Stimulated activated CD4-positive, alpha-beta T cell treated with anti-CD3 and anti-CD28 coated beads, Interleukin-15, amount 100 ng/mL, for 48 hours (primary cell): Measurements from ENCODE around the gene NDC1.
"Not testable (repeated sequence)": the region's sequence is repeated elsewhere in the genome, so short reads cannot be mapped to it uniquely, and the experiment has no call there.

ENCODE experiments used
- DNase-seq, 2 donors: peaks; one replicate each; pipeline ENCODE4 v3.0.0-alpha.2; 2020; ENCODE audit warnings: low read depth in 2 of 2

Gene NDC1

DNA sequence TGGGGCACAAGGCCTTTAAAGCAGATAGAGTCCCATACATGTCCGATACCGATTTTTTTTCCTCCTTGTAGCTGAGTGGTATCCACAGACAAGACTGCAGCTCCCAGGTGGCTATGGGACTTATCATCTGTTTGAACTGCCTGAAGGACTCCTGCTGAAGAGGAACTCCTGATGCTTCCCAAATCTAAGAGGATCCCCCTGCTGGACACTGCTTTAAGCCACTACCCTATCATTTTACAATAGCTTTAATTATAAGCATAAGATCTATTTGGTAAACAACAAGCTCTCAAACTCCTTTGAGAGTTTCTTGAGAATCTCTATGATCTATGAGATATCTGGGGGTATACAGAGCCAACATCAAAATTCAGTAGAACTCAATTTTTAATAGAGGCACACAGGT is 11.7 kb downstream of the NDC1 start:
- no peak for DNase-seq

GRCh38 chr1:53825306-53825705 is 12.8 kb downstream of the NDC1 start:
- no peak for DNase-seq

DNA sequence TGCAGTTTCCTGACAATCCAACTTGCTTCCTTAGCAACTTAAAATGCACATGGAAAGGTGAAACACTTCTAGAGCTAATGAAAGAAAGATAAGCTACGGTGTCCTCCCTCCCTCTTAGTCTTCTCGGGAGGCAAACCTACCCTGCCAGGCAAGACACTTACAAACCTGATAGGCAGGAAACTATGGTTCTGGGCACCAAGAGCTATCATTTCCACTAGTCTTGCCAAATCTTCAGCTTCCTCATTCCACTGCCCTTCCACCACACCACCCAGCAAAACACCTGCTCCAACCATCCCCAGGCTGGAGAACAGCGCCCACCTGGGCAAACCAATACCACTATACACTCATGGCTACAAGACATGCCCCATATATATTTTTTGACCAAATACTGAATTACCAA is 15.2 kb downstream of the NDC1 start:
- no peak for DNase-seq

DNA sequence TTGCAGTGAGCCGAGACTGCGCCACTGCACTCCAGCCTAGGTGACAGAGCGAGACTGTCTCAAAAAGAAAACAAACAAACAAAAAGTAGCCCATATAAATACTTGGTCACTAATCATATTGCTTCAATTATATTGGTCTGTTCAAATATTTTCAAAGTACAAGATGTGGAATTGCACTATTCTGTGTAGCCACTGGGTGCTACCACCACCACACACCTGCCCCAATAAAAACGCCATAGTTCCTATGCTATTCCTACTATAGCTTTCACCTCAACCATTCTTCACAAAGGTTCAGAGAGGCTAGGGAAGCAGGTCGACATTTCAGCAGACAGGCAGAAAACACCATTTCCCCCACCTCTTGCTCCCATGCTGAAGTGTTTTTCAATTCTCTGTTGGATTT is 16.7 kb downstream of the NDC1 start:
- DNase-seq: no peak

- no peak for DNase-seq
These were observed 18.7 kb downstream of the NDC1 start for GRCh38 chr1:53819387-53819786.

- not testable (repeated sequence) for DNase-seq
These were observed 21.5 kb downstream of the NDC1 start for GRCh38 chr1:53816584-53816983.

DNA sequence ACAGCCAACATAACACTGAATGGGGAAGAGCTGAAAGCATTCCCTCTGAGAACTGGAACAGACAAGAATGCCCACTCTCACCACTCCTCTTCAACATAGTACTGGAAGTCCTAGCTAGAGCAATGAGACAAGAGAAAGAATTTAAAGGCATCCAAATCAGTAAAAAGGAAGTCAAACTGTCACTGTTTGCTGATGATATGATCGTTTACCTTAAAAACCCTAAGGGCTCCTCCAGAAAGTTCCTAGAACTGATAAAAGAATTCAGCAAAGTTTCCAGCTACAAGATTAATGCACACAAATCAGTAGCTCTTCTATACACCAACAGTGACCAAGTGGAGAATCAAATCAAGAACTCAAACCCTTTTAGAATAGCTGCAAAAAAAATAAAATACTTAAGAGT is 22.6 kb downstream of the NDC1 start:
- not testable (repeated sequence) for DNase-seq

GRCh38 chr1:53811414-53811851 is 26.7 kb downstream of the NDC1 start:
- no peak for DNase-seq

DNA sequence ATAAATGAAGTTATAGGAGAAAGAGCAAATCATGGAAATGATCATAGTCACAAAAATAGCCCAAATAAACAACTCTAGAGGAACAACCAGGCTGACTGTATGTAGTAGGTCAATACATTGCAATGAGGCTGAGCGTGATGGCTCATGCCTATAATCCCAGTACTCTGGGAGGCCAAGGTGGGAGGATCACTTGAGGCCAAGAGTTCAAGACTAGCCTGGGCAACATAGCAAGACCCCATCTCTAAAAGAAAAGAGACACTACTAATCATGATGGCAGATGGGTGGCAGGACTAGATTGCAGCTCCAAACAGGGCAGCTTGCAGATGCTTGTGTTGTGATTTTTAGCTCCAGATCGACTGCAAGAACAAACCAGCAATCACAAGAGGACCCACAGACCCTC is 27.6 kb downstream of the NDC1 start:
- DNase-seq: no peak

DNA sequence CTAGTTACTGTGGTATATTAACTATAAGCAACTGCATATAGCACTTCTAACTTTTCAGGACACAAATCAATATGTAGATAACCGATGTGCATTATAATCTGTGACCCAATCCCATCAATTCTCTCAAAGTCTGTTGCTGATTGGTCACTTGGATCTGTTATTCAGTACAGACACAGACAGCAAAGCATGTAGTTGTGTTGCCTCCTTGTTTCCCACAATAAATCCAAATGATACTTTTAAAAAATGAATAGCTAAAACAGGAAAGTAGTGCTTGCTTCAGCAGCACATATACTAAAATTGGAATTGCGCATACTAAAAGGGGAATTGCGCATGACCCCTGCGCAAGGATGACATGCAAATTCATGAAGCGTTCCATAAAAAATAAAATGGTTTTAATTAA is 28.1 kb downstream of the NDC1 start:
- DNase-seq: no peak

DNA sequence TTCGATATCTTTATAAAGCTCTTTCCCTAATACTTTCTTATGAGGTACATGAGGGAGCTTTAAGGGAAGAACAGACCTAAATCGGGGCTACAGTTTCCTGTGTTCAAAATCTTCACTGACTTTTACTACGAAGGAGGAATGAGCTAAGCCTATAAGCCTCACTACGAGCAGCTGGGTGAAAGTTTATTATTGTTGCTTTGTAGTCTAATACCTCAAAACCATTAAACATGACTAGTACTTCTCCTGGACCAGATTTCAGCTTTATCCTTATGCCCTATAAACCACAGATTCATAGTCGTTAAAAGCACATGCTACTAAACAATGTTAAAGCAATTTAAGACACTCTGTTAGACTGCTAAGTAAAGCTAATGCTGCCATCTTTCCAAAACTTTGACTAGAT is 30.2 kb downstream of the NDC1 start:
- no peak for DNase-seq

DNA sequence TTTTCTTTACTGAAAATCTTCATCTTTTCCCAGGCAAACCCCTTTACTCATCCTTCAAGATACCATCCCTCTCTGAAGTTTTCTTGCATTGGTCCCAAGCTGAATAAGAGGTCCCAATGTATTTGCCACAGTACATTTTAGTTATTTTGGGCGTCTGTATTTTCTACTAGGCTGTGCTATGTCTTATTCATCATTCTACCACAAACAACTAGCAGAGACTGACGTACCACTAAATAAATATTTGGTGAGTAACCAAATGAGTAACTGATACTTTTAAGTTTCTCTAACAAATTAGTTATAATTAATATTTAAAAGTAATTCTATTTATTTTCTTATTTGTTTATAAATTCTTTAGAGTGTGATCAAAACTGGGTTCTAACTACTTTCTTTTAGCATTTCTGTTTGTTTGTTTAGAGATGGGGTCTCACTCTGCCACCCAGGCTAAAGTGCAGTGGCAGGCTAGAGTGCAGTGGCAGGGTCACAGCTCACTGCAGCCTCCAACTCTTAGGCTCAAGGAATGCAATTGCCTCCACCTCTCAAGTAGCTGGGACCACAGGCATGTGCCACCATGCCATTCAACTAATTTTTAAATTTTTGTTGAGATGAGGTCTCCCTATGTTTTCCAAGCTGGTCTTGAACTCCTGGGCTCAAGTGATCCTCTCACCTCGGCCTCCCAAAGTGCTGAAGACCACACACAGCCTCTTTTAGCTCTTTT is 33.1 kb downstream of the NDC1 start:
- no peak for DNase-seq

DNA sequence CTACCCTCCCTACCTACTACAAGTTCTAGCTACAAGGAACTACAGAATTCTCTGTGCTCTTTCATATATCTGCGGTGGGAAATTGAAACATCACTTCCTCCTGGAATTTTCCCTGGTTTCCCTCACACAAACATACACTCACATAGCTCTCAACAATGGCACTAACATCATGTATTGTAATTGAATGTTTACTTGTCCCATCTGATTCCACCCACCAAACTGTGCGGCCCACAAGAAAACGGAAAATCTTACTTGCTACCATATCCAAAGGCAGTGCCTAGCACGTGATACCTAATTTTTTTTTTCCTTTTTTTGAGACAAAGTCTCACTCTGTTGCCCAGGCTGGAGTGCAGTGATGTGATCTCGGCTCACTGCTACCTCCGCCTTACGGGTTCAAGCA is 33.9 kb downstream of the NDC1 start:
- DNase-seq: no peak

GRCh38 chr1:53800621-53801020 is 37.5 kb downstream of the NDC1 start:
- no peak for DNase-seq

DNA sequence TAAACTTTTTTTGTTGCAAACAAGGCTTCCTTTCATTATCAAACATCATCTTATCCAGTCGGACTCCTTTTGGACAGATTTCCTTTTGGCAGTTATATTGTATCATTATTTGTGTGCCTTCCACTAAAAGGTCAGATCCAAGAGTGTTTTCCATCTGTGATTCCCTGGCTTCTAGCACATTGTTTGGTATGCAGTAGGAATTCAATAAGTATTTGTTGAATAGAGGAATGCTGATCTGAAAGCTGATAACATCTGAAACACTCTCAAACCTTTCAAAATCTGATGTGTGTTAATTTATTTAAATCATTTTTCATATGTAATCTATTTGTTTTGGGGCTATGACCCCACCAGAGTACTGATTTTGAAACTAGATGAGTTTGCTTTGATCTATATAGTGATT is 39.0 kb downstream of the NDC1 start:
- DNase-seq: no peak

DNA sequence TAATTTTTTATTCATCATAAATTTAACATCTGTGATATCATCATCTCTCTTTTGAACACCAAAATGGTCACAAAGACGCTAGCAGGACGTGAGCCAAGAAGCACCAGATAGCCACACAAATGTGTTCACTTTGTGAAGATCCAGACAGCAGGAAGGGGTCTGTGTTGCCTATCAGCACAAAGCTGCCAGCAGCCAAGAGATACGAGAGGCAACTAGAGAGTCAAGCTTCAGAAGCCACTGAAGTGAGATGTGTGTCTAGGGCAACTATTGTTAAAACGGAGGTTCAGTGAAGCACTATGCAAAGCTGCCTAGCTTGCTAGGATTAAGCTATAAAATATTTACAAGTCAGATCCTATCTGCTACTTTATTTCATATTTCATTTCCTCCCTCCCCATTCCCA is 45.3 kb downstream of the NDC1 start:
- no peak for DNase-seq

DNA sequence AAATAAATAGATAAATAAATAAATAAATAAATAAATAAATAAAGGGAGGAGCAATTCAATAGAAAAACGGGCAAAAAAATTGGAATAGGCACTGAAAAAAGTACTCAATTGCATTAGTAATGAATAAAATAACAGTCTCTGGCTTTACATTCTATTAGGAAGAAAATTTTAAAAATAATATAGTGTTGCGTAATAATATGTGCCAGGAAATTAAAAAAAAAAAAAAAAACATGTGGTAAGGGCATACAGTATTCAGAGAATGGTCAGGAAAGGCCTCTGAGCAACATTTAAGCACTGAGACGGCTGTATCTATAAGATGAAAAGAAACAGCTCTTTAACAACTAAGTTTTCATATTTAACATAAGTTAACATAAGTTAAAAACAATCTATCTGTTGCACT is 50.4 kb downstream of the NDC1 start:
- DNase-seq: no peak

DNA sequence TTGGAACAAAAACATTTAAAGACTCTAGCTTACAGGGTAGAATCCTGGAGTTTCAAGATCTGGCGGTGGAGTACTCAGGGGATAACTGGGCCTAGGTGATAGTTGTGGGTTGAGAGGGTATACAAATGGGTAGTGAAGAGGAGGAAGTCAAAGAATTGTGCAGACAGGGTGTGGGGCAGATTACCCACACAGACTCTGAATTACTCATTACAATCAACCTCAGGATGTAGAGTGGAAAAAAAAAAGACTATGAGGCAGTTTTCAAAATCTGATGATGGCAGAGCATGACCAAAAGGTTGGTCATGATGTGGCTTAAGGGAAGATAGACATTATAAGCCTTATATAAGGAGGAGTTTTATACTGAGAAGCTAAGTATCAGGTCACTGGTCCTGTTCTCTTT is 55.0 kb downstream of the NDC1 start:
- DNase-seq: no peak

DNA sequence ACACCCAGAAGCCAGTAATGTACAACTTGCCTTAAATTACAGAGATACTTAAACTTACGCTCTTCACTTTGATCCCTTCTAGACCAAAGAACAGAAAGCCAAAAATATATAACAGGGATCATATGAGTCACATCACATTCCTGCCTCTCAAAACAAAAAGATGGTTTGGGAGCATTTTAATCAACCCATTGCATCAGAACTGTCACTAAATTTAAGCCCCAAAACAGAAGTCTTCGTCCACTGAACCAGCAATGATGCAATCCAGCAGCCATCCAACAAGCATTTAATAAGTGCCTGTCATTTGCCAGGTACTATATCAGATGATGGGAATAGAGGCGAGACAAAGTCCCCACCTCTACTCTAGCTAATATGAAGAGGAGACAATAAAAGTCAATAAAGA is 56.4 kb downstream of the NDC1 start:
- no peak for DNase-seq

DNA sequence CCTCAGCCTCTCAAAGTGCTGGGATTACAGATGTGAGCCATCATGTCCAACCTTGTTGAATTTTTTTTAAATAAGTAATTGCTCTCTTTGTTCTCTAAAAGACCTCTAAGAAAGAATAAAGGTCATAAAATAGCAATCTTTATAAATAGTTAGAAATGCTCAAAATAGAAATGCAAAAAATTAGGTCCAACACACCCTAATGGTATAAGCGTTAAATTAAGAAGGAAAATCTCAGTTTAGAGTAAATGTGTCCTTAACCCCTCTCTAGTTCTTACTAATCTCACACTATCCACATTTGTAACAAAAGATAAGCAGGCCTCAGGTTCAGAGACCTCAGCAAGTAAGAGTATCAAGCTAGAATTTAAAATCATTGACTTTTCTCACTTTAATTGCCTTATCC is 60.8 kb downstream of the NDC1 start:
- no peak for DNase-seq

DNA sequence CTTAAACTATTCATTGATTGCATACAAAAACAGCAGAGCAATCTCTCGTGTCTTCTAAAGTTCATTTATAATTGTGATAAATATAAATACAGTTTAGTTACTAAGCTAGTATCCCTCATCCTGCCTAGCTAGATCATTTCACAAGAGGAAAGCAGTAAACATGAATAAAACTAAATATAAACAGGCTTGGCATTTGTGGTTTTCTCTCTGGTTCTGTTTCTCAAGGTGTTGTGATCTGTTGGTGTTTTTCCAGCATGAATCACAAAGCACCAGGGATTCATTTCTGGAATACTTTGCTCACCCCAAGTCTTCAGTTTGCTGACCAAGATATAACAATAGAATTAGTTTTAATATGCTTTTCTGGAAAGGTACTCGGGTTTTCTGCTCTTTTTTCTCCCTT is 66.4 kb downstream of the NDC1 start:
- DNase-seq: no peak

DNA sequence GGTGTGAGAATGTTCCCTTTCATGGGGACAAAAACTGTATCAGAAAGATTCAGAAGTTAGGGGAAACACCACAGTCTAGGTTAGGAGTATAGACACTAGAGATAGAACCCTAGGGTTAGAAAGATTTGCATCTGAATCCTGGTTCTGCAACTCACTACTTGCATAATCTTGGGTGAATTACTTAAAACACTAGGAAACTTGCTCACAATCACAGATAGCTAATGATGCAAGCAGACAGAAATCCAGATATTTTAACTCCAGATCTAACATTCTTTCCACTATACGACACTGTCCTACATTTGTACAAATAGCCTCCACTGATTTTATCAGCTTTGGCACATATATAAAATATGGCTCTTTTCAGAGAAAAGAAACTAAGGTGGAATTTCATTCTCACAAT is 68.3 kb downstream of the NDC1 start:
- DNase-seq: no peak

DNA sequence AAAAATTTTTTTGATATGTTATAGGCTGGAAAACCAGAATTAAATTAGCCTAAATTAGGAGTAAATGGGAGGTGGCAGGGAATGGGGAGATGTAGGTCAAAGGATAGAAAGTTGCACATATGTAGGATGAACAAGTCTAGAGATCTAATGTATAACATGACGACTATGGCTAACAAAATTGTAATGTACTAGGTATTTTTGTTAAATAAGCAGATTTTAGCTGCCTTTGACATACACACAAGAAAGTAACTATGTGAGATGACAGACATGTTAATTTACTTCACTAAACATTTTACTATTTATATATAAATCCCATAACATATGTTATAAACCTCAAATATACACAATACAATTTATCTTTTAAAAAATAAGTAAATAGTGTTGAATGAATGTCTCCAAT is 68.9 kb downstream of the NDC1 start:
- DNase-seq: no peak

- no peak for DNase-seq
These were observed 71.2 kb downstream of the NDC1 start for GRCh38 chr1:53766831-53767405.
